ENCODE results near the gene EYS. TPM values are rescaled to one million over a fixed set of nuclear protein-coding genes. Genes with fewer than 3 reads are reported as not detected.

The EYS gene
- total RNA-seq, 2 donors from 2014 or later = not detected

- ATAC-seq (ENCODE audit: insufficient number of reproducible peaks, low FRiP score, low read depth) = no peak
- no peak overlapping the region for H3K27ac ChIP-seq
- no peaks in the 10 kb centered on the region for H3K27me3 ChIP-seq (replicated peaks; ENCODE audit: insufficient read depth)
- H3K9me3 ChIP-seq = no peaks in the 10 kb centered on the region
- no peaks in the 10 kb centered on the region for H3K4me1 ChIP-seq (ENCODE audit: control insufficient read depth in 1 of 2, low read depth in 2 of 2)
- no peak for DNase-seq (ENCODE audit: low spot score)
- H3K4me3 ChIP-seq = no peak overlapping the region
- no peaks in the 10 kb centered on the region for H3K36me3 ChIP-seq
- no peak for TF ChIP-seq CTCF (IDR thresholded peaks at IDR 0.05)
Observed at GRCh38 chr6:64083261-64083660, 1623.8 kb downstream of the EYS start.

- no peaks in the 10 kb centered on the region for H3K36me3 ChIP-seq
- H3K4me3 ChIP-seq = no peak overlapping the region
- ATAC-seq (ENCODE audit: insufficient number of reproducible peaks, low FRiP score, low read depth) (no peak), DNase-seq (ENCODE audit: low spot score) (no peak)
- H3K4me1 ChIP-seq (ENCODE audit: control insufficient read depth in 1 of 2, low read depth in 2 of 2) = no peaks in the 10 kb centered on the region
- H3K27me3 ChIP-seq (replicated peaks; ENCODE audit: insufficient read depth) = no peaks in the 10 kb centered on the region
- H3K9me3 ChIP-seq = no peaks in the 10 kb centered on the region
- H3K27ac ChIP-seq = no peak overlapping the region
- no peak for TF ChIP-seq CTCF (IDR thresholded peaks at IDR 0.05)
Observed at GRCh38 chr6:64081453-64081852, 1625.6 kb downstream of the EYS start.

GRCh38 chr6:64074981-64075380 lies 1632.0 kb downstream of the EYS start:
- Histone ChIP-seq H3K9me3 (no peaks in the 10 kb centered on the region), H3K4me3 (no peak overlapping the region), H3K27me3 (replicated peaks; ENCODE audit: insufficient read depth) (no peaks in the 10 kb centered on the region), H3K36me3 (no peaks in the 10 kb centered on the region), H3K27ac (no peak overlapping the region), H3K4me1 (ENCODE audit: control insufficient read depth in 1 of 2, low read depth in 2 of 2) (no peaks in the 10 kb centered on the region)
- no peak for DNase-seq (ENCODE audit: low spot score)
- no peak for TF ChIP-seq CTCF (IDR thresholded peaks at IDR 0.05)
- ATAC-seq (ENCODE audit: insufficient number of reproducible peaks, low FRiP score, low read depth) = no peak

- no peak for TF ChIP-seq CTCF (IDR thresholded peaks at IDR 0.05)
- Histone ChIP-seq H3K27ac (no peak overlapping the region), H3K4me3 (no peak overlapping the region), H3K9me3 (no peaks in the 10 kb centered on the region), H3K27me3 (replicated peaks; ENCODE audit: insufficient read depth) (no peaks in the 10 kb centered on the region), H3K4me1 (ENCODE audit: control insufficient read depth in 1 of 2, low read depth in 2 of 2) (no peaks in the 10 kb centered on the region), H3K36me3 (no peaks in the 10 kb centered on the region)
- ATAC-seq (ENCODE audit: insufficient number of reproducible peaks, low FRiP score, low read depth) = no peak
- no peak for DNase-seq (ENCODE audit: low spot score)
Observed at GRCh38 chr6:64072686-64073085, 1634.3 kb downstream of the EYS start.

- no peaks in the 10 kb centered on the region for H3K4me1 ChIP-seq (ENCODE audit: control insufficient read depth in 1 of 2, low read depth in 2 of 2)
- H3K36me3 ChIP-seq = no peaks in the 10 kb centered on the region
- H3K9me3 ChIP-seq = no peaks in the 10 kb centered on the region
- H3K27me3 ChIP-seq (replicated peaks; ENCODE audit: insufficient read depth) = no peaks in the 10 kb centered on the region
- ATAC-seq (ENCODE audit: insufficient number of reproducible peaks, low FRiP score, low read depth) (no peak), DNase-seq (ENCODE audit: low spot score) (no peak)
- no peak overlapping the region for H3K27ac ChIP-seq
- H3K4me3 ChIP-seq = no peak overlapping the region
- TF ChIP-seq CTCF (IDR thresholded peaks at IDR 0.05) = no peak
Observed at GRCh38 chr6:64064919-64065318, 1642.1 kb downstream of the EYS start.

All from thoracic aorta (tissue), 2 donors.